GM10266 (cell line): ENCODE results near the gene ANKS6.

Experiments
- DNase-seq: peaks from one replicate; pipeline ENCODE4 v3.0.0; 2012; ENCODE audit errors: extremely low spot score
- CTCF ChIP-seq: IDR thresholded peaks from 2 replicates; pipeline ENCODE4 v1.5.1; 2012; ENCODE audit warnings: mild to moderate bottlenecking, low read depth; ENCODE audit not compliant: control insufficient read depth, insufficient read depth; ENCODE audit errors: missing control alignments

ANKS6 gene

GRCh38 chr9:98777618-98778017 lies 18.7 kb downstream of the ANKS6 start:
- no peak for TF ChIP-seq CTCF
- DNase-seq, result no peak

- DNase-seq, result peak; percentile 75
- TF ChIP-seq CTCF, result peak; percentile 83
Measured at GRCh38 chr9:98775831-98776441, 20.4 kb downstream of the ANKS6 start.

- peak; percentile 52 for TF ChIP-seq CTCF
- no peak for DNase-seq
Measured at GRCh38 chr9:98774746-98775145, 21.6 kb downstream of the ANKS6 start.

GRCh38 chr9:98773721-98774120 lies 22.6 kb downstream of the ANKS6 start:
- TF ChIP-seq CTCF, result no peak
- DNase-seq, result no peak

GRCh38 chr9:98772364-98773155 lies 23.8 kb downstream of the ANKS6 start:
- TF ChIP-seq CTCF, result no peak

GRCh38 chr9:98771209-98771874 lies 25.0 kb downstream of the ANKS6 start:
- DNase-seq, result no peak
- no peak for TF ChIP-seq CTCF

More at GRCh38 chr9:98772364-98773155, 23.8 kb downstream of the ANKS6 start:
- DNase-seq, result no peak
